H9 (cell line): ENCODE data around the gene SEMA4D. TPM values are rescaled to one million over a fixed set of nuclear protein-coding genes. Genes with fewer than 3 reads are reported as not detected.

Experiments used
- DNase-seq: peaks from one replicate; pipeline ENCODE4 v3.0.0-alpha.2; 2017
- H2AFZ ChIP-seq: one replicate; pipeline ENCODE4 v1.6.1; 2013; ENCODE audit warnings: mild to moderate bottlenecking, low read length, control low read depth, moderate library complexity
- H2AK5ac ChIP-seq: 2 replicates; pipeline ENCODE4 v1.6.1; 2013; ENCODE audit warnings: low read length, control low read depth, mixed read lengths; ENCODE audit not compliant: insufficient read length
- H2BK120ac ChIP-seq: one replicate; pipeline ENCODE4 v1.6.1; 2013; ENCODE audit warnings: low read depth, mild to moderate bottlenecking, low read length, control low read depth, inconsistent platforms; ENCODE audit not compliant: poor library complexity, severe bottlenecking
- H2BK12ac ChIP-seq: 2 replicates; pipeline ENCODE4 v1.6.1; 2013; ENCODE audit warnings: low read length, control low read depth, mixed read lengths, low read depth; ENCODE audit not compliant: insufficient read length
- H2BK15ac ChIP-seq: 2 replicates; pipeline ENCODE4 v1.6.1; 2013; ENCODE audit warnings: low read depth, low read length, control low read depth
- H2BK20ac ChIP-seq: one replicate; pipeline ENCODE4 v1.6.1; 2013; ENCODE audit warnings: low read depth, mild to moderate bottlenecking, low read length, control low read depth, inconsistent platforms; ENCODE audit not compliant: poor library complexity, severe bottlenecking
- H2BK5ac ChIP-seq: 2 replicates; pipeline ENCODE4 v1.6.1; 2013; ENCODE audit warnings: low read length, control low read depth, mixed read lengths; ENCODE audit not compliant: insufficient read length
- H3K14ac ChIP-seq: 2 replicates; pipeline ENCODE4 v1.6.1; 2013; ENCODE audit warnings: low read length, control low read depth; ENCODE audit not compliant: insufficient read depth
- H3K18ac ChIP-seq: 2 replicates; pipeline ENCODE4 v1.6.1; 2013; ENCODE audit warnings: low read depth, mild to moderate bottlenecking, mixed read lengths, low read length, control low read depth; ENCODE audit not compliant: insufficient read length
- H3K23ac ChIP-seq: 2 replicates; pipeline ENCODE4 v1.6.1; 2013; ENCODE audit warnings: low read length, control low read depth, mixed read lengths, low read depth; ENCODE audit not compliant: insufficient read length
- H3K23me2 ChIP-seq: 2 replicates; pipeline ENCODE4 v1.6.1; 2013; ENCODE audit warnings: low read depth, mild to moderate bottlenecking, mixed read lengths, low read length, control low read depth; ENCODE audit not compliant: insufficient read length, poor library complexity, severe bottlenecking
- H3K27ac ChIP-seq: 2 replicates; pipeline ENCODE4 v1.5.1; 2013; ENCODE audit warnings: low read length, control low read depth, mixed read lengths, low read depth; ENCODE audit not compliant: insufficient read length
- H3K27me3 ChIP-seq: 2 replicates; pipeline ENCODE4 v1.6.1; 2013; ENCODE audit warnings: low read length, control low read depth, inconsistent platforms; ENCODE audit not compliant: insufficient read depth
- H3K4ac ChIP-seq: 2 replicates; pipeline ENCODE4 v1.6.1; 2013; ENCODE audit warnings: low read depth, mild to moderate bottlenecking, control low read depth, inconsistent platforms, low read length, moderate library complexity
- H3K4me1 ChIP-seq: 2 replicates; pipeline ENCODE4 v1.6.1; 2013; ENCODE audit warnings: low read length, control low read depth, inconsistent platforms; ENCODE audit not compliant: insufficient read depth
- H3K4me2 ChIP-seq: 2 replicates; pipeline ENCODE4 v1.6.1; 2013; ENCODE audit warnings: low read length, control low read depth, mixed read lengths; ENCODE audit not compliant: insufficient read length, insufficient read depth
- H3K56ac ChIP-seq: 2 replicates; pipeline ENCODE4 v1.6.1; 2013; ENCODE audit warnings: low read depth, mild to moderate bottlenecking, mixed read lengths, low read length, control low read depth; ENCODE audit not compliant: insufficient read length
- H3K79me1 ChIP-seq: 2 replicates; pipeline ENCODE4 v1.6.1; 2013; ENCODE audit warnings: low read depth, mild to moderate bottlenecking, moderate library complexity, low read length, control low read depth, inconsistent platforms; ENCODE audit not compliant: insufficient read depth, poor library complexity, severe bottlenecking
- H3K79me2 ChIP-seq: 2 replicates; pipeline ENCODE4 v1.6.1; 2013; ENCODE audit warnings: low read length, control low read depth, inconsistent platforms; ENCODE audit not compliant: insufficient read depth
- H3K9ac ChIP-seq: 2 replicates; pipeline ENCODE4 v1.6.1; 2013; ENCODE audit warnings: low read length, control low read depth, mixed read lengths; ENCODE audit not compliant: insufficient read length; ENCODE audit errors: extremely low read depth
- H3K9me3 ChIP-seq: one replicate; pipeline ENCODE4 v1.6.1; 2013; ENCODE audit warnings: low read depth, low read length, inconsistent platforms; ENCODE audit not compliant: control insufficient read depth
- H3T11ph ChIP-seq: one replicate; pipeline ENCODE4 v1.6.1; 2013; ENCODE audit warnings: mild to moderate bottlenecking, low read length, control low read depth, inconsistent platforms
- H4K20me1 ChIP-seq: one replicate; pipeline ENCODE4 v1.6.1; 2013; ENCODE audit not compliant: control insufficient read depth, insufficient read length, insufficient read depth
- H4K5ac ChIP-seq: 2 replicates; pipeline ENCODE4 v1.6.1; 2013; ENCODE audit warnings: low read depth, mild to moderate bottlenecking, mixed read lengths, low read length, control low read depth; ENCODE audit not compliant: insufficient read length
- H4K8ac ChIP-seq: replicated peaks from 2 replicates; pipeline ENCODE4 v1.6.1; 2013; ENCODE audit warnings: low read length, control low read depth, mixed read lengths, low read depth; ENCODE audit not compliant: insufficient read length
- H4K91ac ChIP-seq: 2 replicates; pipeline ENCODE4 v1.6.1; 2013; ENCODE audit warnings: low read depth, mild to moderate bottlenecking, moderate library complexity, mixed read lengths, low read length, control low read depth; ENCODE audit not compliant: insufficient read length
- H3K27ac Mint-ChIP-seq, 3 experiments: 2 replicates in 2 of 3; 3 replicates in 1 of 3; pipeline ENCODE4 v1.8.0; 2020 to 2021; ENCODE audit warnings: mixed read lengths in 3 of 3, mild to moderate bottlenecking in 1 of 3, moderate library complexity in 1 of 3
- H3K27me3 Mint-ChIP-seq: 2 replicates; pipeline ENCODE4 v1.8.0; 2021; ENCODE audit warnings: low read depth, mild to moderate bottlenecking, moderate library complexity, mixed read lengths
- H3K36me3 Mint-ChIP-seq, 3 experiments: 2 replicates in 2 of 3; 3 replicates in 1 of 3; pipeline ENCODE4 v1.8.0; 2020 to 2021; ENCODE audit warnings: low read depth in 3 of 3, mixed read lengths in 3 of 3; ENCODE audit not compliant: insufficient read depth in 1 of 3
- H3K4me1 Mint-ChIP-seq, 2 experiments: 2 replicates each; pipeline ENCODE4 v1.8.0; 2020; ENCODE audit warnings: mixed read lengths in 2 of 2
- H3K4me3 Mint-ChIP-seq, 2 experiments: 2 replicates in 1 of 2; 3 replicates in 1 of 2; pipeline ENCODE4 v1.8.0; 2020 to 2021; ENCODE audit warnings: mild to moderate bottlenecking in 2 of 2, mixed read lengths in 2 of 2, moderate library complexity in 1 of 2
- H3K9me3 Mint-ChIP-seq, 2 experiments: 2 replicates in 1 of 2; 3 replicates in 1 of 2; pipeline ENCODE4 v1.8.0; 2020; ENCODE audit warnings: mild to moderate bottlenecking in 2 of 2, mixed read lengths in 2 of 2, moderate library complexity in 1 of 2
- CTCF ChIP-seq: fragments of 200-600 bp; sonication (generic); conservative IDR thresholded peaks from 3 replicates; pipeline ENCODE4 v1.8.0; 2021; ENCODE audit warnings: antibody characterized with exemption, mild to moderate bottlenecking
- WGBS: extraction: QIAGEN DNeasy Blood & Tissue Kit; methylation state at CpG from one replicate; pipeline ENCODE4 v1.1.7; 2013; ENCODE audit warnings: missing lambda C conversion rate, low lambda C conversion rate, mixed read lengths; ENCODE audit not compliant: insufficient read length; ENCODE audit errors: extremely low coverage; 5-methylcytosine and 5-hydroxymethylcytosine counted together
- total RNA-seq: library from RNA; stranded (reverse); gene quantifications from 2 replicates; pipeline ENCODE4 v1.2.1, GENCODE V29; 2021

The SEMA4D gene
- total RNA-seq, 1 experiment from 2014 or later: 47.2 TPM

- H3K79me2 ChIP-seq: peaks cover 43% of the 10 kb centered on the region; the same call in 1 of the 2 replicates
- H3K56ac ChIP-seq: no peak overlapping the region
- H4K91ac ChIP-seq: no peak overlapping the region
- no peak overlapping the region for H3K18ac ChIP-seq
- no peak overlapping the region for H4K8ac ChIP-seq
- Mint-ChIP-seq H3K4me3 (no peak overlapping the region; a peak in 1 of 5 replicates), H3K27ac (peak overlapping the region in 1 of 3 experiments; percentile 78; a peak in 4 of 7 replicates), H3K4me1 (peaks cover 80 to 83% of the 10 kb centered on the region in 2 experiments), H3K9me3 (no peaks in the 10 kb centered on the region), H3K36me3 (peaks cover 0 to 5% (median 0%) of the 10 kb centered on the region in 3 experiments; a peak in 4 of 7 replicates), H3K27me3 (no peaks in the 10 kb centered on the region)
- H2BK5ac ChIP-seq: no peak overlapping the region
- H2BK12ac ChIP-seq: no peak overlapping the region
- WGBS: no CpG with 5 or more reads among the region's 2 CpGs
- peaks cover 10% of the 10 kb centered on the region for H3K23me2 ChIP-seq
- no peak overlapping the region for H3K27ac ChIP-seq
- no peaks in the 10 kb centered on the region for H3K9me3 ChIP-seq
- no peak overlapping the region for H3K9ac ChIP-seq
- no peak for TF ChIP-seq CTCF
- H2BK120ac ChIP-seq: no peak overlapping the region
- DNase-seq: no peak
- no peak overlapping the region for H3K4me2 ChIP-seq
- H3K4ac ChIP-seq: no peak overlapping the region
- H4K5ac ChIP-seq: no peak overlapping the region
- H3T11ph ChIP-seq: no peak overlapping the region
- H3K4me1 ChIP-seq: peaks cover 20% of the 10 kb centered on the region
- H2AFZ ChIP-seq: no peak overlapping the region
- no peak overlapping the region for H2AK5ac ChIP-seq
- no peak overlapping the region for H2BK15ac ChIP-seq
- H2BK20ac ChIP-seq: no peak overlapping the region
- peaks cover 18% of the 10 kb centered on the region for H3K79me1 ChIP-seq
- no peaks in the 10 kb centered on the region for H4K20me1 ChIP-seq
- no peaks in the 10 kb centered on the region for H3K27me3 ChIP-seq
- H3K23ac ChIP-seq: no peak overlapping the region
- no peak overlapping the region for H3K14ac ChIP-seq
These were observed 4.2 kb downstream of the SEMA4D start for GRCh38 chr9:89493671-89494070.
